Breast epithelium (tissue), 4 donors: ENCODE data around the gene SKOR2. TPM values are rescaled to one million over a fixed set of nuclear protein-coding genes. Genes with fewer than 3 reads are reported as not detected.

Experiments
- DNase-seq, 2 donors: peaks; one replicate each; pipeline ENCODE4 v3.0.0-alpha.2; 2019; ENCODE audit warnings: low spot score in 2 of 2
- H3K27ac ChIP-seq, 2 donors: fragments of 200-600 bp; sonication (generic) in 1 of 2; one replicate each; pipeline ENCODE4 v1.5.1; 2016 to 2019; ENCODE audit warnings: mild to moderate bottlenecking in 1 of 2
- H3K27me3 ChIP-seq, 2 donors: fragments of 200-600 bp; sonication (generic) in 1 of 2; one replicate each; pipeline versions ENCODE4 v1.5.1 to v1.6.0; 2017 to 2019; ENCODE audit warnings: control low read depth in 1 of 2, mild to moderate bottlenecking in 1 of 2
- H3K36me3 ChIP-seq: fragments of 200-600 bp; one replicate; pipeline ENCODE4 v1.5.1; 2019
- H3K4me1 ChIP-seq, 2 donors: fragments of 200-600 bp; sonication (generic); one replicate each; pipeline ENCODE4 v1.5.1; 2016 to 2019; ENCODE audit warnings: control low read depth in 1 of 2
- H3K4me3 ChIP-seq, 3 donors: fragments of 200-600 bp; sonication (generic); 1 replicate in 2 of 3; 2 replicates in 1 of 3; pipeline ENCODE4 v1.5.1; 2016 to 2019; ENCODE audit warnings: mild to moderate bottlenecking in 3 of 3, moderate library complexity in 2 of 3
- H3K9me3 ChIP-seq, 2 donors: fragments of 200-600 bp; sonication (generic) in 1 of 2; one replicate each; pipeline ENCODE4 v1.5.1; 2016 to 2019; ENCODE audit warnings: control low read depth in 1 of 2
- CTCF ChIP-seq, 3 donors: fragments of 450-650 bp; IDR thresholded peaks; one replicate each; pipeline ENCODE4 v1.5.1; 2016 to 2017; ENCODE audit warnings: antibody characterized with exemption in 3 of 3, mild to moderate bottlenecking in 3 of 3, moderate library complexity in 3 of 3
- POLR2A ChIP-seq: fragments of 450-650 bp; IDR thresholded peaks from one replicate; pipeline ENCODE4 v1.6.1; 2016; ENCODE audit warnings: antibody characterized with exemption, mild to moderate bottlenecking, moderate library complexity
- POLR2AphosphoS5 ChIP-seq, 3 donors: sonication (generic); formaldehyde crosslinking; IDR thresholded peaks; one replicate each; pipeline ENCODE4 v1.6.1; 2017; ENCODE audit warnings: antibody characterized with exemption in 3 of 3
- intact Hi-C: fragments of 100-400 bp; cut with DNase I; formaldehyde crosslinking; loops from one replicate; pipeline ENCODE4 v1.15.1; 2023; ENCODE audit warnings: low total_unique reads
- total RNA-seq, 3 donors: library from RNA; depleted of rRNA; stranded (reverse); fragments of >200 nt; gene quantifications; one replicate each; pipeline ENCODE4 v1.1.0, GENCODE V29; 2016

SKOR2 gene, protein sequence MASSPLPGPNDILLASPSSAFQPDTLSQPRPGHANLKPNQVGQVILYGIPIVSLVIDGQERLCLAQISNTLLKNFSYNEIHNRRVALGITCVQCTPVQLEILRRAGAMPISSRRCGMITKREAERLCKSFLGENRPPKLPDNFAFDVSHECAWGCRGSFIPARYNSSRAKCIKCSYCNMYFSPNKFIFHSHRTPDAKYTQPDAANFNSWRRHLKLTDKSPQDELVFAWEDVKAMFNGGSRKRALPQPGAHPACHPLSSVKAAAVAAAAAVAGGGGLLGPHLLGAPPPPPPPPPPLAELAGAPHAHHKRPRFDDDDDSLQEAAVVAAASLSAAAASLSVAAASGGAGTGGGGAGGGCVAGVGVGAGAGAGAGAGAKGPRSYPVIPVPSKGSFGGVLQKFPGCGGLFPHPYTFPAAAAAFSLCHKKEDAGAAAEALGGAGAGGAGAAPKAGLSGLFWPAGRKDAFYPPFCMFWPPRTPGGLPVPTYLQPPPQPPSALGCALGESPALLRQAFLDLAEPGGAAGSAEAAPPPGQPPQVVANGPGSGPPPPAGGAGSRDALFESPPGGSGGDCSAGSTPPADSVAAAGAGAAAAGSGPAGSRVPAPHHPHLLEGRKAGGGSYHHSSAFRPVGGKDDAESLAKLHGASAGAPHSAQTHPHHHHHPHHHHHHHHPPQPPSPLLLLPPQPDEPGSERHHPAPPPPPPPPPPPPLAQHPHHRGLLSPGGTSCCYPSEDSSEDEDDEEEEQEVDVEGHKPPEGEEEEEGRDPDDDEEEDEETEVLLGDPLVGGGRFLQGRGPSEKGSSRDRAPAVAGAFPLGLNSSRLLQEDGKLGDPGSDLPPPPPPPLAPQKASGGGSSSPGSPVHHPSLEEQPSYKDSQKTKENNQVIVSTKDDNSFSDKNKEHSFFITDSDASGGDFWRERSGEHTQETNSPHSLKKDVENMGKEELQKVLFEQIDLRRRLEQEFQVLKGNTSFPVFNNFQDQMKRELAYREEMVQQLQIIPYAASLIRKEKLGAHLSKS
- not detected for total RNA-seq

- no peaks in the 10 kb centered on the region for H3K36me3 ChIP-seq
- H3K27me3 ChIP-seq = peaks cover 3 to 99% of the 10 kb centered on the region in 2 donors
- no peak within 1 kb of the TSS for H3K4me3 ChIP-seq
- intact Hi-C loops = loop anchor here (10.0 kb wide), 1 partner anchor 473 kb away; no protein-coding TSS in a partner anchor
- no peak for DNase-seq
- no peak within 1 kb of the TSS for H3K27ac ChIP-seq
- no peaks in the 10 kb centered on the region for H3K9me3 ChIP-seq
- no peaks in the 10 kb centered on the region for H3K4me1 ChIP-seq
- TF ChIP-seq POLR2A (no peak), CTCF (IDR thresholded peaks at IDR 0.05) (no peak), POLR2AphosphoS5 (IDR thresholded peaks at IDR 0.05) (no peak)
Observed at GRCh38 chr18:47251289-47252120, at the start of gene SKOR2. SKOR2 (minus strand) TSS chr18:47251660; CDS start chr18:47249183, 2,477 bp downstream.

DNA sequence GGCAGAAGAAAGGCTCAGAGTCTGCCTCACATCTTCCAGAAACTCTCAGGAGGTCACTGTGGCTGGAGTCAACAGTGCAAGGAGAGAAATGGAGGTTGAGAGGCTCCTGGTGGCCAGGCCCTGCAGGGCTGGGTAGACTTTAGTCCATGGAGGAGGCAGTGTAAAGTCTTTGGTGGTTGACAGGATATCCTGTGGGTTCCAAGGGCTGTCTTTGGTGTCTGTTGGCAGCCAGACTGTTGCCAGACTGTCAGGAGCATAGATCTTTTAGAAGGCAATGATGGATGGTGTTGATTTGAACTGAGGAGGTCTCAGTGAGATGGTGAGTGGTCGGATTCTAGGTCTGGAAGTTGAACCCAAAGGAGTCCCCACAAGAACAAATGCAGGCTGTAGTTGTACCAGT lies 45.0 kb upstream of the SKOR2 start:
- Histone ChIP-seq H3K27me3 (peaks cover 0 to 5% of the 10 kb centered on the region in 2 donors), H3K27ac (no peak overlapping the region), H3K4me1 (no peaks in the 10 kb centered on the region), H3K9me3 (peaks cover 0 to 11% of the 10 kb centered on the region in 2 donors), H3K4me3 (no peak overlapping the region), H3K36me3 (no peaks in the 10 kb centered on the region)
- TF ChIP-seq POLR2A = no peak
- TF ChIP-seq POLR2AphosphoS5 (IDR thresholded peaks at IDR 0.05) = no peak
- TF ChIP-seq CTCF (IDR thresholded peaks at IDR 0.05) = no peak
- DNase-seq = no peak
- intact Hi-C loops = no loop called here

GRCh38 chr18:47294801-47295200 lies 43.3 kb upstream of the SKOR2 start:
- TF ChIP-seq CTCF (IDR thresholded peaks at IDR 0.05) = no peak
- TF ChIP-seq POLR2A = no peak
- no peak for TF ChIP-seq POLR2AphosphoS5 (IDR thresholded peaks at IDR 0.05)
- intact Hi-C loops = no loop called here
- no peak for DNase-seq
- no peaks in the 10 kb centered on the region for H3K36me3 ChIP-seq
- H3K9me3 ChIP-seq = peaks cover 0 to 5% of the 10 kb centered on the region in 2 donors
- no peak overlapping the region for H3K4me3 ChIP-seq
- H3K4me1 ChIP-seq = no peaks in the 10 kb centered on the region
- peaks cover 0 to 5% of the 10 kb centered on the region in 2 donors for H3K27me3 ChIP-seq
- H3K27ac ChIP-seq = no peak overlapping the region

GRCh38 chr18:47288741-47289140 lies 37.3 kb upstream of the SKOR2 start:
- H3K9me3 ChIP-seq = no peaks in the 10 kb centered on the region

More at GRCh38 chr18:47288741-47289140, 37.3 kb upstream of the SKOR2 start:
- Histone ChIP-seq H3K4me3 (no peak overlapping the region), H3K27me3 (peaks cover 0 to 17% of the 10 kb centered on the region in 2 donors), H3K27ac (no peak overlapping the region), H3K4me1 (no peaks in the 10 kb centered on the region), H3K36me3 (no peaks in the 10 kb centered on the region)
- no peak for DNase-seq
- intact Hi-C loops = no loop called here
- TF ChIP-seq POLR2AphosphoS5 (IDR thresholded peaks at IDR 0.05) (no peak), POLR2A (no peak), CTCF (IDR thresholded peaks at IDR 0.05) (no peak)
